GM18508 (cell line): ENCODE data around the gene RDH16.

ENCODE experiments used
- ATAC-seq: cut with Tn5 transposase; IDR thresholded peaks from one replicate; pipeline ENCODE4 v1.9.1; 2021; ENCODE audit warnings: moderate number of reproducible peaks; ENCODE audit not compliant: insufficient read depth, unreplicated experiment

Gene RDH16

GRCh38 chr12:56957229-56958052, at the start of gene RDH16:
TSS of gene RDH16 (minus strand) at chr12:56957608. CDS start at chr12:56957462, 146 bp downstream.
- ATAC-seq = no peak

GRCh38 chr12:57006809-57007475, 49.5 kb upstream of the RDH16 start:
- ATAC-seq = no peak

- ATAC-seq = no peak
These were observed 48.8 kb upstream of the RDH16 start, which contains the start of gene ZBTB39 for GRCh38 chr12:57005980-57006808. TSS of gene ZBTB39 (minus strand) at chr12:57006546. CDS start at chr12:57004917, 1,629 bp downstream.

- no peak for ATAC-seq
These were observed 47.2 kb upstream of the RDH16 start for GRCh38 chr12:57004651-57005050.

- ATAC-seq = no peak
These were observed 46.0 kb upstream of the RDH16 start for GRCh38 chr12:57003395-57003794.

GRCh38 chr12:57001448-57001906, 44.1 kb upstream of the RDH16 start:
- no peak for ATAC-seq

- ATAC-seq = no peak
These were observed 43.0 kb upstream of the RDH16 start for GRCh38 chr12:57000393-57000792.

- no peak for ATAC-seq
These were observed 42.0 kb upstream of the RDH16 start for GRCh38 chr12:56999456-56999855.

- ATAC-seq = peak; percentile 51
These were observed 41.6 kb upstream of the RDH16 start for GRCh38 chr12:56998981-56999380.

- no peak for ATAC-seq
These were observed 40.9 kb upstream of the RDH16 start for GRCh38 chr12:56998316-56998715.

GRCh38 chr12:56996793-56997545, 39.6 kb upstream of the RDH16 start:
- no peak for ATAC-seq

GRCh38 chr12:56995930-56996496, 38.6 kb upstream of the RDH16 start:
- ATAC-seq = no peak

GRCh38 chr12:56995201-56995929, 38.0 kb upstream of the RDH16 start:
- ATAC-seq = no peak

- no peak for ATAC-seq
These were observed 36.9 kb upstream of the RDH16 start for GRCh38 chr12:56994231-56994746.

GRCh38 chr12:56993346-56993745, 35.9 kb upstream of the RDH16 start:
- no peak for ATAC-seq

- ATAC-seq = no peak
These were observed 34.2 kb upstream of the RDH16 start for GRCh38 chr12:56991319-56992246.

GRCh38 chr12:56990648-56991318, 33.4 kb upstream of the RDH16 start:
- no peak for ATAC-seq
